Loucy (cell line): ENCODE data around the gene EZH1.

Source experiments
- H2AFZ ChIP-seq: fragments of 200-600 bp; sonication (generic); 2 replicates; pipeline ENCODE4 v1.6.0; 2016; ENCODE audit warnings: antibody characterized with exemption, mild to moderate bottlenecking, low read length, moderate library complexity
- H3F3A ChIP-seq: fragments of 200-600 bp; 2 replicates; pipeline ENCODE4 v1.6.0; 2016; ENCODE audit warnings: antibody characterized with exemption, low read depth, mild to moderate bottlenecking
- H3K27me3 ChIP-seq: fragments of 200-600 bp; sonication (generic); 2 replicates; pipeline ENCODE4 v1.6.1; 2014; ENCODE audit warnings: low read length, mild to moderate bottlenecking; ENCODE audit not compliant: insufficient read depth, poor library complexity, severe bottlenecking
- H3K36me3 ChIP-seq: fragments of 200-600 bp; sonication (generic); 2 replicates; pipeline ENCODE4 v1.6.1; 2016; ENCODE audit warnings: low read length; ENCODE audit not compliant: insufficient read depth
- H3K4me1 ChIP-seq: fragments of 200-600 bp; sonication (generic); 2 replicates; pipeline ENCODE4 v1.5.1; 2014; ENCODE audit warnings: low read length, mild to moderate bottlenecking; ENCODE audit not compliant: insufficient read depth, poor library complexity, severe bottlenecking
- H3K4me2 ChIP-seq: fragments of 200-600 bp; sonication (generic); 2 replicates; pipeline ENCODE4 v1.6.0; 2014; ENCODE audit warnings: antibody characterized with exemption, low read length, low read depth, mild to moderate bottlenecking; ENCODE audit not compliant: poor library complexity, severe bottlenecking
- H3K4me3 ChIP-seq: fragments of 200-600 bp; sonication (generic); 2 replicates; pipeline ENCODE4 v1.5.1; 2014; ENCODE audit warnings: low read length, mild to moderate bottlenecking, mixed read lengths; ENCODE audit not compliant: poor library complexity, severe bottlenecking
- H3K79me2 ChIP-seq: fragments of 200-600 bp; sonication (generic); 2 replicates; pipeline ENCODE4 v1.6.1; 2014; ENCODE audit warnings: low read length; ENCODE audit not compliant: insufficient read depth
- H3K9ac ChIP-seq: fragments of 200-600 bp; sonication (generic); 2 replicates; pipeline ENCODE4 v1.6.0; 2014; ENCODE audit warnings: mild to moderate bottlenecking, low read depth, low read length, moderate library complexity; ENCODE audit not compliant: poor library complexity, severe bottlenecking
- H3K9me2 ChIP-seq: fragments of 200-600 bp; sonication (generic); replicated peaks from 2 replicates; pipeline ENCODE4 v1.6.1; 2016; ENCODE audit warnings: low read depth, low read length, mixed read lengths
- H3K9me3 ChIP-seq: fragments of 200-600 bp; sonication (generic); 2 replicates; pipeline ENCODE4 v1.6.1; 2014; ENCODE audit warnings: mild to moderate bottlenecking, antibody characterized with exemption, low read length, low read depth; ENCODE audit not compliant: insufficient read depth
- H4K20me1 ChIP-seq: fragments of 200-600 bp; sonication (generic); 2 replicates; pipeline ENCODE4 v1.6.0; 2014; ENCODE audit warnings: antibody characterized with exemption, low read length, mild to moderate bottlenecking; ENCODE audit not compliant: insufficient read depth, poor library complexity, severe bottlenecking
- EZH2phosphoT487 ChIP-seq: fragments of 200-600 bp; IDR thresholded peaks from 2 replicates; pipeline ENCODE4 v1.6.1; 2018; ENCODE audit warnings: antibody characterized with exemption, mild to moderate bottlenecking, moderate library complexity, borderline replicate concordance
- TF ChIP-seq, protein P1 (sequence below): fragments of 200-600 bp; sonication (generic); conservative IDR thresholded peaks from 2 replicates; pipeline ENCODE4 v1.5.1; 2014; ENCODE audit warnings: mild to moderate bottlenecking, antibody characterized with exemption, low read length

EZH1 gene

GRCh38 chr17:42740699-42741098, 4.1 kb downstream of the EZH1 start:
- Histone ChIP-seq H3F3A (no peaks in the 10 kb centered on the region), H3K9me3 (no peaks in the 10 kb centered on the region), H3K79me2 (peaks cover 37% of the 10 kb centered on the region), H3K36me3 (no peaks in the 10 kb centered on the region), H2AFZ (no peak overlapping the region), H3K9ac (no peak overlapping the region), H3K9me2 (no peaks in the 10 kb centered on the region), H4K20me1 (no peaks in the 10 kb centered on the region), H3K4me1 (peaks cover 18% of the 10 kb centered on the region), H3K27me3 (no peaks in the 10 kb centered on the region), H3K4me2 (no peak overlapping the region), H3K4me3 (no peak overlapping the region)
- no peak for TF ChIP-seq EZH2phosphoT487
- TF ChIP-seq, protein P1, sequence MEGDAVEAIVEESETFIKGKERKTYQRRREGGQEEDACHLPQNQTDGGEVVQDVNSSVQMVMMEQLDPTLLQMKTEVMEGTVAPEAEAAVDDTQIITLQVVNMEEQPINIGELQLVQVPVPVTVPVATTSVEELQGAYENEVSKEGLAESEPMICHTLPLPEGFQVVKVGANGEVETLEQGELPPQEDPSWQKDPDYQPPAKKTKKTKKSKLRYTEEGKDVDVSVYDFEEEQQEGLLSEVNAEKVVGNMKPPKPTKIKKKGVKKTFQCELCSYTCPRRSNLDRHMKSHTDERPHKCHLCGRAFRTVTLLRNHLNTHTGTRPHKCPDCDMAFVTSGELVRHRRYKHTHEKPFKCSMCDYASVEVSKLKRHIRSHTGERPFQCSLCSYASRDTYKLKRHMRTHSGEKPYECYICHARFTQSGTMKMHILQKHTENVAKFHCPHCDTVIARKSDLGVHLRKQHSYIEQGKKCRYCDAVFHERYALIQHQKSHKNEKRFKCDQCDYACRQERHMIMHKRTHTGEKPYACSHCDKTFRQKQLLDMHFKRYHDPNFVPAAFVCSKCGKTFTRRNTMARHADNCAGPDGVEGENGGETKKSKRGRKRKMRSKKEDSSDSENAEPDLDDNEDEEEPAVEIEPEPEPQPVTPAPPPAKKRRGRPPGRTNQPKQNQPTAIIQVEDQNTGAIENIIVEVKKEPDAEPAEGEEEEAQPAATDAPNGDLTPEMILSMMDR = no peak

DNA sequence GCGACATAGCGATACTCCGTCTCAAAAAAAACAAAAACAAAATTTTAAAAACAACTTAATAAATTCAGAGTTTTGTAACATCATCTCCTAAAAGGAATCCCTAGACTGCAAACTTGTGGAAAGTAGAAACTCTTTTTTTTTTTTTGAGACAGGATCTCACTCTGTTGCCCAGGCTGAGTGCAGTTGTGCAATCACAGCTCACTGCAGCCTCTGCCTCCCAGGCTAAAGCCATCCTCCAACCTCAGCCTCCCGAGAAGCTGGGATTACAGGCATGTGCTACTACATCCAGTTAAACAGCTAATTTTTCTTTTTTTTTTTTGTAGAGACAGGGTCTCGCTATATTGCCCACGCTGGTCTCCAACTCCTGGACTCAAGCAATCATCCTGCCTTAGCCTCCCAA, 19.7 kb downstream of the EZH1 start:
- Histone ChIP-seq H3K36me3 (peaks cover 46% of the 10 kb centered on the region; the same call in 1 of the 2 replicates), H3K9ac (no peak overlapping the region), H3K9me2 (no peaks in the 10 kb centered on the region), H3K27me3 (no peaks in the 10 kb centered on the region), H3K4me3 (no peak overlapping the region), H2AFZ (no peak overlapping the region), H3K79me2 (no peaks in the 10 kb centered on the region), H3F3A (no peaks in the 10 kb centered on the region), H3K4me2 (no peak overlapping the region), H3K9me3 (no peaks in the 10 kb centered on the region), H3K4me1 (no peaks in the 10 kb centered on the region), H4K20me1 (no peaks in the 10 kb centered on the region)
- TF ChIP-seq EZH2phosphoT487 = no peak
- TF ChIP-seq, protein P1 = no peak

DNA sequence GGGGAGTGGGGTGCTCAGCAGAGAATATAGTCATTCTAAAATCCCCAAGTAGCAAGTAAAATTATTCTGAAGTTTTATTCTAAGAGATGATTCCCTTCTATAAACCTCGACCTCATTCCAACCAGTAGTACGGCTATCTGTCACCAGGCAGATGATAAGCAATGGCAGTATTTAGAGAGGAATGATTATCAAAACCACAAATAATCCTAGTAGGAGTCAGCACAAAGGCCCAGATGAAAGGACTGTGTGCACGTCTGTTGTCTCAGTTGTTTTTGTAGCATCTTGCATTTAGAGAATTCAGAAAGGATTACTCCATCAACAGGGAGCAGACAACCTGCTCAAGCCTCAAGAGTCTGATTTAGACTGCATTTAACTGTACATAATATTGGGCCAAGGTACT, 21.2 kb downstream of the EZH1 start:
- no peaks in the 10 kb centered on the region for H3K27me3 ChIP-seq
- no peaks in the 10 kb centered on the region for H3K9me2 ChIP-seq
- H3K4me1 ChIP-seq = no peaks in the 10 kb centered on the region
- no peaks in the 10 kb centered on the region for H3K9me3 ChIP-seq
- no peak overlapping the region for H2AFZ ChIP-seq
- H3K4me3 ChIP-seq = no peak overlapping the region
- H3K9ac ChIP-seq = no peak overlapping the region
- no peaks in the 10 kb centered on the region for H3K79me2 ChIP-seq
- H4K20me1 ChIP-seq = no peaks in the 10 kb centered on the region
- TF ChIP-seq, protein P1 = no peak
- no peak for TF ChIP-seq EZH2phosphoT487
- no peaks in the 10 kb centered on the region for H3F3A ChIP-seq
- H3K36me3 ChIP-seq = peaks cover 51% of the 10 kb centered on the region; the same call in 1 of the 2 replicates
- no peak overlapping the region for H3K4me2 ChIP-seq
